ENCODE data around the gene PRR19.

Gene PRR19

GRCh38 chr19:42344336-42344893 is 42.5 kb downstream of the PRR19 start:
- H3K4me3 ChIP-seq (ENCODE audit: low read depth, low read length): no peak overlapping the region

GRCh38 chr19:42345191-42345812 is 43.4 kb downstream of the PRR19 start:
- H3K4me3 ChIP-seq (ENCODE audit: low read depth, low read length): no peak overlapping the region

GRCh38 chr19:42348211-42348610 is 46.3 kb downstream of the PRR19 start:
- no peak overlapping the region for H3K4me3 ChIP-seq (ENCODE audit: low read depth, low read length)

- no peak overlapping the region for H3K4me3 ChIP-seq (ENCODE audit: low read depth, low read length)
These were observed 47.6 kb downstream of the PRR19 start for GRCh38 chr19:42349378-42350107.

- H3K4me3 ChIP-seq (ENCODE audit: low read depth, low read length): no peak overlapping the region
These were observed 48.5 kb downstream of the PRR19 start for GRCh38 chr19:42350417-42350816.

GRCh38 chr19:42351079-42351735 is 49.3 kb downstream of the PRR19 start:
- H3K4me3 ChIP-seq (ENCODE audit: low read depth, low read length): no peak overlapping the region

- H3K4me3 ChIP-seq (ENCODE audit: low read depth, low read length): no peak overlapping the region
These were observed 50.6 kb downstream of the PRR19 start for GRCh38 chr19:42352301-42353259.

- H3K4me3 ChIP-seq (ENCODE audit: low read depth, low read length): no peak overlapping the region
These were observed 51.5 kb downstream of the PRR19 start for GRCh38 chr19:42353341-42354015.

- H3K4me3 ChIP-seq (ENCODE audit: low read depth, low read length): no peak overlapping the region
These were observed 54.0 kb downstream of the PRR19 start for GRCh38 chr19:42355896-42356295.

- H3K4me3 ChIP-seq (ENCODE audit: low read depth, low read length): no peak overlapping the region
These were observed 54.8 kb downstream of the PRR19 start for GRCh38 chr19:42356686-42357085.

GRCh38 chr19:42357290-42357689 is 55.4 kb downstream of the PRR19 start:
- H3K4me3 ChIP-seq (ENCODE audit: low read depth, low read length): no peak overlapping the region
